ENCODE data around the gene SLC35A2. TPM values are rescaled to one million over a fixed set of nuclear protein-coding genes. Genes with fewer than 3 reads are reported as not detected.
"Not testable (repeated sequence)": the region's sequence is repeated elsewhere in the genome, so short reads cannot be mapped to it uniquely, and the experiment has no call there.

The SLC35A2 gene
- total RNA-seq, 1 experiment from 2014 or later, result 24.9 TPM

GRCh38 chrX:48902776-48903175 is 8.7 kb downstream of the SLC35A2 start:
- DNase-seq (ENCODE audit: low read depth), result no peak

- DNase-seq (ENCODE audit: low read depth), result no peak
Measured at GRCh38 chrX:48902135-48902534, 9.3 kb downstream of the SLC35A2 start.

- no peak for DNase-seq (ENCODE audit: low read depth)
Measured at GRCh38 chrX:48901069-48901468, 10.4 kb downstream of the SLC35A2 start.

- DNase-seq (ENCODE audit: low read depth), result no peak
Measured at GRCh38 chrX:48899078-48899410, 12.4 kb downstream of the SLC35A2 start.

GRCh38 chrX:48897625-48898306 is 13.7 kb downstream of the SLC35A2 start, which contains the start of the genes PQBP1 and TIMM17B:
TSS of gene PQBP1 (plus strand) at chrX:48897930. CDS start at chrX:48898510, 580 bp downstream.
TSS of gene TIMM17B (minus strand) at chrX:48897768. CDS start at chrX:48897749, 19 bp downstream.
- peak; percentile 95 for DNase-seq (ENCODE audit: low read depth)

- peak; percentile 76 for DNase-seq (ENCODE audit: low read depth)
Measured at GRCh38 chrX:48897157-48897624, 14.3 kb downstream of the SLC35A2 start.

- no peak for DNase-seq (ENCODE audit: low read depth)
Measured at GRCh38 chrX:48896611-48897011, 14.8 kb downstream of the SLC35A2 start.

GRCh38 chrX:48894891-48895290 is 16.6 kb downstream of the SLC35A2 start:
- no peak for DNase-seq (ENCODE audit: low read depth)

- no peak for DNase-seq (ENCODE audit: low read depth)
Measured at GRCh38 chrX:48893556-48894348, 17.7 kb downstream of the SLC35A2 start.

- DNase-seq (ENCODE audit: low read depth), result no peak
Measured at GRCh38 chrX:48892896-48893295, 18.6 kb downstream of the SLC35A2 start.

GRCh38 chrX:48891402-48892288 is 19.8 kb downstream of the SLC35A2 start:
- peak; percentile 86 for DNase-seq (ENCODE audit: low read depth)

GRCh38 chrX:48890934-48891401 is 20.5 kb downstream of the SLC35A2 start:
- DNase-seq (ENCODE audit: low read depth), result no peak

- DNase-seq (ENCODE audit: low read depth), result no peak
Measured at GRCh38 chrX:48890296-48890925, 21.0 kb downstream of the SLC35A2 start.

- DNase-seq (ENCODE audit: low read depth), result not testable (repeated sequence)
Measured at GRCh38 chrX:48886586-48886985, 24.9 kb downstream of the SLC35A2 start.

GRCh38 chrX:48883729-48884128 is 27.7 kb downstream of the SLC35A2 start:
- DNase-seq (ENCODE audit: low read depth), result no peak

GRCh38 chrX:48876944-48877343 is 34.5 kb downstream of the SLC35A2 start:
- not testable (repeated sequence) for DNase-seq (ENCODE audit: low read depth)

- DNase-seq (ENCODE audit: low read depth), result not testable (repeated sequence)
Measured at GRCh38 chrX:48872017-48872416, 39.4 kb downstream of the SLC35A2 start.

GRCh38 chrX:48864210-48864609 is 47.2 kb downstream of the SLC35A2 start:
- DNase-seq (ENCODE audit: low read depth), result peak; percentile 68

GRCh38 chrX:48854898-48855297 is 56.5 kb downstream of the SLC35A2 start:
- peak; percentile 7 for DNase-seq (ENCODE audit: low read depth)

- not testable (repeated sequence) for DNase-seq (ENCODE audit: low read depth)
Measured at GRCh38 chrX:48854121-48854804, 57.2 kb downstream of the SLC35A2 start.

- DNase-seq (ENCODE audit: low read depth), result not testable (repeated sequence)
Measured at GRCh38 chrX:48853494-48853893, 58.0 kb downstream of the SLC35A2 start.
